ENCODE data around the gene GP1BB. TPM values are rescaled to one million over a fixed set of nuclear protein-coding genes. Genes with fewer than 3 reads are reported as not detected.
"Not testable (repeated sequence)": the region's sequence is repeated elsewhere in the genome, so short reads cannot be mapped to it uniquely, and the experiment has no call there.

The GP1BB gene
- total RNA-seq (13.7 TPM), polyA plus RNA-seq (ENCODE audit: insufficient read depth in 1 of 8, insufficient read length in 8 of 8, low replicate concordance in 1 of 8) (10 to 100 TPM in 4 of 8 donors, 1 to 10 TPM in 4; 7.9 to 25.2 (median 10.9) TPM)
- long read RNA-seq, donor 1: 0 reads
- long read RNA-seq, donor 2: 0 reads
- long read RNA-seq, donor 3, partial matches to known transcripts: 0 of 4 reads
- long read RNA-seq, donor 3, other reads (novel, unspliced or antisense): 0 of 4 reads
- long read RNA-seq, donor 4, transcript GP1BB-201 (2 exons, 1,553 nt): major isoform, 8 of 8 reads
- long read RNA-seq, donor 4, partial matches to known transcripts: 0 of 8 reads
- long read RNA-seq, donor 4, other reads (novel, unspliced or antisense): 0 of 8 reads
- long read RNA-seq, donor 5, transcript GP1BB-201 (2 exons, 1,553 nt): major isoform, 9 of 9 reads
- long read RNA-seq, donor 5, partial matches to known transcripts: 0 of 9 reads
- long read RNA-seq, donor 5, other reads (novel, unspliced or antisense): 0 of 9 reads
- long read RNA-seq, donor 6, transcript GP1BB-201 (2 exons, 1,553 nt): major isoform, 9 of 37 reads
- long read RNA-seq, donor 6, partial matches to known transcripts: 28 of 37 reads
- long read RNA-seq, donor 6, other reads (novel, unspliced or antisense): 0 of 37 reads
- long read RNA-seq, donor 7, partial matches to known transcripts: 0 of 4 reads
- long read RNA-seq, donor 7, other reads (novel, unspliced or antisense): 0 of 4 reads
- long read RNA-seq, donor 8, partial matches to known transcripts: 0 of 2 reads
- long read RNA-seq, donor 8, other reads (novel, unspliced or antisense): 0 of 2 reads
- long read RNA-seq, donor 9, partial matches to known transcripts: 0 of 1 reads
- long read RNA-seq, donor 9, other reads (novel, unspliced or antisense): 0 of 1 reads
- long read RNA-seq, donor 10, partial matches to known transcripts: 0 of 3 reads
- long read RNA-seq, donor 10, other reads (novel, unspliced or antisense): 0 of 3 reads
- long read RNA-seq, donor 11, partial matches to known transcripts: 0 of 3 reads
- long read RNA-seq, donor 11, other reads (novel, unspliced or antisense): 0 of 3 reads

DNA sequence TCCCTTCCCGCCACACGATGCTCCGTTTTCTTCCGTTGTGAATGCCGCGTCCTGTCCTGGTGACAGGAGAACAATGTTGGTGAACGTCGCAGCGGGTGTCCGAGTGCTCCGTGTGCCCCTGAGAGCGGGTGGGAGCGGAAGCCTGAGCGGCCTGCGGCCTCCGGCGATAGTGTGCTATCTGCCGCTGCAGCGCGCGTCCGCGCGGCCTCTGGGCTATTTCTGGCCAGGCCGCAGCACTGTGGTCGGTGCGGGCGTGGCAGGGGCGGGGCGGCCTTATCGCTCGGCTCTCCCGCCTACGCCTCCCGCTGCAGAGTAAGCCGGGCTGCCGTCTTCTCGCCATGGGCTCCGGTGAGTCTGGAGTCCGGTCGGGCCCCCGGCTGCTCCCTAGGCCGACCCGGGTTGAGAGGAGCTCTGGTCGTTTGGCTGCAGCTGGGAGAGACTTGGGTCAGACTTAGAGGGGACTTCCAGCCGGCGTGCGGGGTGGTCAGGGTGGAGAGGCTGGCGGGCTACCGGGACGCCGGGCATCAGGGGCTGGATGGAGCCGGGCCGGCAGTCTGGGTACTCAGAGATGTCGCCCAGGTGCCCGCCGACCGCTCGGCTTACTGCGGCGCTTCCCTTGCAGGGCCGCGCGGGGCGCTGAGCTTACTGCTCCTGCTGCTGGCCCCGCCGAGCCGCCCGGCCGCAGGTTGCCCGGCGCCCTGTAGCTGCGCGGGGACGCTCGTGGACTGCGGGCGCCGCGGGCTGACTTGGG is at the start of gene GP1BB:
Gene GP1BB (plus strand): TSS at position 308 of the 751 bp plus-strand sequence. CDS start 31 bp downstream, at position 339.
- DNase-seq: no peak
- Histone ChIP-seq H3K27ac (ENCODE audit: low read length) (no peak within 1 kb of the TSS), H3K4me1 (ENCODE audit: control insufficient read depth, insufficient read depth, low read length) (peaks cover 54% of the 10 kb centered on the region), H3K27me3 (ENCODE audit: control insufficient read depth, insufficient read depth, low read length) (peaks cover 63% of the 10 kb centered on the region), H3K36me3 (ENCODE audit: control insufficient read depth, insufficient read depth, low read length) (peaks cover 38% of the 10 kb centered on the region), H3K9me3 (replicated peaks; ENCODE audit: control insufficient read depth, low read depth, low read length) (no peaks in the 10 kb centered on the region), H3K4me3 (ENCODE audit: low read length) (no peak within 1 kb of the TSS)
- 41% methylated on average over 78 of the region's 80 CpGs for WGBS (ENCODE audit: insufficient coverage)

DNA sequence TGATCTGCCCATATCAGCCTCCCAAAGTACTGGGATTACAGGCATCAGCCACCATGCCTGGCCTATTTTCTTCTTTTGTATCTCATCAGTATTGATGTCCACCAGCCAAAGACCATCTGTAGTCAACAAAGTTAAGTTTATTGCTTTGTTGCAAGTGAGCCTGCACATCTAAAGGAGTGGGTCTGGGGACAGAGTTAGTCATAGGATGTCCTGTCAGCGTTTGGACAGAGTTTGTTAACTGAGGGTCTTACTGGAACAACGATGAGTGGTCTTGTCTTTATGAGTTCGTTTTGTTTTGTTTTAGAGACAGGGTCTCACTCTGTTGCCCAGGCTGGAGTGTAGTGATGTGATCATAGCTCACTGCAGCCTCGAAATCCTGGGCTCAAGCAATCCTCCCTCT is 49.7 kb upstream of the GP1BB start:
- Histone ChIP-seq H3K27ac (ENCODE audit: low read length) (no peak overlapping the region), H3K36me3 (ENCODE audit: control insufficient read depth, insufficient read depth, low read length) (no peaks in the 10 kb centered on the region), H3K9me3 (replicated peaks; ENCODE audit: control insufficient read depth, low read depth, low read length) (peaks cover 2% of the 10 kb centered on the region), H3K4me3 (ENCODE audit: low read length) (no peak overlapping the region), H3K27me3 (ENCODE audit: control insufficient read depth, insufficient read depth, low read length) (no peaks in the 10 kb centered on the region), H3K4me1 (ENCODE audit: control insufficient read depth, insufficient read depth, low read length) (peaks cover 29% of the 10 kb centered on the region)
- no peak for DNase-seq
- WGBS (ENCODE audit: insufficient coverage): no CpG with 5 or more reads among the region's 4 CpGs

DNA sequence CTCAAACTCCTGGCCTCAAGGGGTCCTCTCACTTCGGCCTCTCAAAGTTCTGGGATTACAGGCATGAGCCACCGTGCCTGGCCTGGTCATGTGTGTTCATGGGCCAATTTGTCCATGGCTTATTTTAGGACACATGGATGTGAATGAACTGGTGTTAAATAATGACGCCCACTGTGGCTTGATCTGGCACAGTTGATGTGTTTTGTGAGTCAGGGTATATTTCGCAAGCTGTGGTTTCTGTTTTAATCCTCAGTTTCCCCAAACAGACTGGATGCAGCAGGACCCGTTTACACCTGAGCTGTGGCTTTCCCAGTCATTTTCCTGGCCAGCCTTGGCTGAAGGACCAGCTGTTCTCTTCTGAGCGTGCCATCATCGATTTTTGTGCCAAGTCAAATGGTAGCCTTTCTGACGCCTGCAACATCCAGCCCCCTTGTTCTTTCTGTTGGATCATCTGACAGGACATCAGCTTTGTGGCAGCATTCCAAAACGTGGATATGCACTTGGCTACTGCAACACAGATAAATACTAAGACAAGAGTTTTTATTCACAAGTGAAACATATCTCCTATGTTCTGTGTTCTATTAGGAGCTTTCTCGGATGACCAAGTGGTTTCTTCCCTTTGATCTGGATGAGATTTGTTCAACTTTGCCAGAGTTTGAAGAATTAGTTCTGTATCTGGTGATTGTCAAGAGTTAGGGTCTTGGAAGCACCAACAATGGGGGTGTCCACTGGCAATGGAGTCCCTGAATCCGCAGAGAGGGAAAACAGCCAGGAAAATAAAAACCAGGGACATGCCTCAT is 49.0 kb upstream of the GP1BB start:
- no peak overlapping the region for H3K4me3 ChIP-seq (ENCODE audit: low read length)
- no peak overlapping the region for H3K27ac ChIP-seq (ENCODE audit: low read length)
- peaks cover 2% of the 10 kb centered on the region for H3K9me3 ChIP-seq (replicated peaks; ENCODE audit: control insufficient read depth, low read depth, low read length)
- peaks cover 32% of the 10 kb centered on the region for H3K4me1 ChIP-seq (ENCODE audit: control insufficient read depth, insufficient read depth, low read length)
- 67% methylated on average over 9 of the region's 11 CpGs for WGBS (ENCODE audit: insufficient coverage)
- H3K27me3 ChIP-seq (ENCODE audit: control insufficient read depth, insufficient read depth, low read length): no peaks in the 10 kb centered on the region
- DNase-seq: peak; percentile 74
- no peaks in the 10 kb centered on the region for H3K36me3 ChIP-seq (ENCODE audit: control insufficient read depth, insufficient read depth, low read length)

DNA sequence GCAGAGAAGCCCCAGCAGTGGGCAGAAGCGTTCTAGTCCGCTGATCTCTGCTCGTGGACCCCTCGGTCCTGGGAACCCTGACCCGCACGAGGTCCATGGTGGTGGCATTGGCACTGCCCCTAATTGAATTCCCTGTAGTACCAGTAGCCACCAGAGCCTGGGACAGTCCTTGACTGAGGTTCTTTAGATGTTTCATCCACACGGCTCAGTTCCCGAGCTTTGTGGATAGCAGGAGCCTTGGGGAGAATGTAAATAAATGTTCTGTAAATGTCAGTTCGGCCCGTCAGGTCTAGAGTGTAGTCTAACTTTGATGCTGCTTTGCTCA is 48.4 kb upstream of the GP1BB start:
- Histone ChIP-seq H3K36me3 (ENCODE audit: control insufficient read depth, insufficient read depth, low read length) (no peaks in the 10 kb centered on the region), H3K4me1 (ENCODE audit: control insufficient read depth, insufficient read depth, low read length) (peaks cover 32% of the 10 kb centered on the region), H3K27me3 (ENCODE audit: control insufficient read depth, insufficient read depth, low read length) (no peaks in the 10 kb centered on the region), H3K27ac (ENCODE audit: low read length) (no peak overlapping the region), H3K9me3 (replicated peaks; ENCODE audit: control insufficient read depth, low read depth, low read length) (peaks cover 2% of the 10 kb centered on the region), H3K4me3 (ENCODE audit: low read length) (no peak overlapping the region)
- no peak for DNase-seq
- 65% methylated on average over 8 of the region's 10 CpGs for WGBS (ENCODE audit: insufficient coverage)

DNA sequence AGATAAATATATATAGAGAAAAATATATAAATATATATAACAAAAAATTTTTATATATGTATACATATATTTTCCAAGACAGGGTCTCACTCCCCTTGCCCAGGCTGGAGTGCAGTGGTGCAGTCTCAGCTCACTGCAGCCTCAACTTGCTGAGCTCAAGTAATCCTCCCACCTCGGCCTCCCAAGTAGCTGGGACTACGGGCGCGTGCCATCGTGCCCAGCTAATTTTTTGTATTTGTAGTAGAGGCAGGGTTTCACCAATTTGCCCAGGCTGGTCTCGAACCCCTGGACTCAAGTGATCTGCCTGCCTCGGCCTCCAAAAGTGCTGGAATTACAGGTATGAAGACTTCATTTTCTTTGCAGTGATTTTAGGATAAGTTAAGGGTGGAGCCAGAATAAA is 47.9 kb upstream of the GP1BB start:
- no CpG with 5 or more reads among the region's 7 CpGs for WGBS (ENCODE audit: insufficient coverage)
- DNase-seq: no peak
- Histone ChIP-seq H3K27ac (ENCODE audit: low read length) (no peak overlapping the region), H3K9me3 (replicated peaks; ENCODE audit: control insufficient read depth, low read depth, low read length) (peaks cover 2% of the 10 kb centered on the region), H3K36me3 (ENCODE audit: control insufficient read depth, insufficient read depth, low read length) (no peaks in the 10 kb centered on the region), H3K4me3 (ENCODE audit: low read length) (no peak overlapping the region), H3K4me1 (ENCODE audit: control insufficient read depth, insufficient read depth, low read length) (peaks cover 32% of the 10 kb centered on the region), H3K27me3 (ENCODE audit: control insufficient read depth, insufficient read depth, low read length) (no peaks in the 10 kb centered on the region)

DNA sequence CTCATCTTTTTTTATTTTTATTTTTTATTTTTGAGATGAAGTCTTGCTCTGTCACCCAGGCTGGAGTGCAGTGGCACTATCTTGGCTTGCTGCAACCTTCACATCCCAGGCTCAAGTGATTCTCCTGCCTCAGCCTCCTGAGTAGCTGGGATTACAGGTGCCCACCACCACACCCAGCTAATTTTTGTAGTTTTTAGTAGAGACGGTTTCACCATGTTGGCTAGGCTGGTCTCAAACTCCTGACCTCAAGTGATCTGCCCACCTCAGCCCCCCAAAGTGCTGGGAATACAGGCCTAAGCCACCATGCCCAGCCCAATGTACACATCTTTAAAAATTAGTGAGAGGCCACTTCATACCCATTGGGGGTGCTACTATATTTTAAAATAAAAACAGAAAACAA is 46.9 kb upstream of the GP1BB start:
- not testable (repeated sequence) for H3K27me3 ChIP-seq (ENCODE audit: control insufficient read depth, insufficient read depth, low read length); DNase-seq; H3K4me3 ChIP-seq (ENCODE audit: low read length); H3K36me3 ChIP-seq (ENCODE audit: control insufficient read depth, insufficient read depth, low read length); H3K9me3 ChIP-seq (replicated peaks; ENCODE audit: control insufficient read depth, low read depth, low read length); H3K27ac ChIP-seq (ENCODE audit: low read length)
- H3K4me1 ChIP-seq (ENCODE audit: control insufficient read depth, insufficient read depth, low read length): peaks cover 35% of the 10 kb centered on the region
- 80% methylated on average over 1 of the region's 1 CpG for WGBS (ENCODE audit: insufficient coverage)

DNA sequence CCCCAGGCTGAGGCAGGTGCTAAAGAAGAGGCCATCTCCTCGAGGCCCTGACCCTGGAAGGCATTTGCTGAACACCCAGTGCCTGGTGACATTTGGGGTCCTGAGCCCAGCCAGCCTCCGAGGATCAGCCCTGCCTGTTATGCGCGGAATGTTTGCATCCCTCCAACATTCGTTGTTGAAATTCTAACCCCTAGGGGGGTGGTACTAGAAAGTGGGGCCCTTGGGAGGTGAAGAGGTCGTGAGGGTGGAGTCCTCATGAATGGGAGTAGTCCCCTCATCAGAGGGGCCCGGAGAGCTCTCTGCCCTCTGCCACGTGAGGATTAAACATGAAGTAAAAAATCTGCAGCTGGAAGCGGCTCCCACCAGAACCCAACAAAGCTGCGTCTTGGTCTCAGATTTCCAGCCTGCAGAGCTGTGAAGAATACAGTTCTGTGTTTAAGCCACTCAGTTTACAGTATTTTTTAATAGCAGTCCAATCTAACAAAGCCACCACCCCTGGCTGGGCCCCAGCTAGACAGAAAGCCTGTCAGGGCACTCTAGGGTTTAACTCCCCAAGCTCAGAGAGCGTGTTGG is 44.3 kb upstream of the GP1BB start:
- Histone ChIP-seq H3K27me3 (ENCODE audit: control insufficient read depth, insufficient read depth, low read length) (no peaks in the 10 kb centered on the region), H3K27ac (ENCODE audit: low read length) (peak overlapping the region; percentile 60), H3K4me3 (ENCODE audit: low read length) (no peak overlapping the region), H3K36me3 (ENCODE audit: control insufficient read depth, insufficient read depth, low read length) (no peaks in the 10 kb centered on the region), H3K4me1 (ENCODE audit: control insufficient read depth, insufficient read depth, low read length) (peaks cover 34% of the 10 kb centered on the region), H3K9me3 (replicated peaks; ENCODE audit: control insufficient read depth, low read depth, low read length) (no peaks in the 10 kb centered on the region)
- WGBS (ENCODE audit: insufficient coverage): 11% methylated on average over 6 of the region's 11 CpGs
- DNase-seq: peak; percentile 60

DNA sequence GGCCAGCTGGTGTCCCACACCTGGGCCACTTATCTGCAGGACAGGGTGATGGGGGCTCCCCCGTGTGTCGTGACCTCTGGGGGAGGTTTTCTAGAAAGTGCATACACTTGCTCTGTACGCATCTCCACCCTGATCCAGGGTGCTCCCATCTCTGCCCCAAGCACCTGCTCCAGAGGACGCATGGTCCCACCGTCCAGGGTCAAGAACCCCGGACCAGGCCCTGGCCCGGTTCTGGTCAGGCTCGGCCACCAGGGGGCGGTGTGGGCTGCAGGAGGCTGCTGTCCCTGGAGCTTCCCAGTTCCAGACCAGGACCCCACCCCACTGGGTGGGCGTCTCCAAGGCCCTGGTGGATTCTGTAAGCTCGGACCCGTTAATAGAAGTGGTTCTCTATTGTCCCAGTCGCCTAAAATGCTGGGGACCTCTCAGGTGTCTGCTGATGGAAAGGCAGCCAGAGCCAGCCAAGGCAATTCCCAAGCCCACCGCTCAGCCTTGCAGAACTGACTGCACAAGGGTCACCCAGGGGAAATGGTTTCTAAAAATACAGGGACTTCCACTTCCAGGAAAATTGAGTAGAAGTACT is 43.7 kb upstream of the GP1BB start:
- Histone ChIP-seq H3K36me3 (ENCODE audit: control insufficient read depth, insufficient read depth, low read length) (no peaks in the 10 kb centered on the region), H3K27me3 (ENCODE audit: control insufficient read depth, insufficient read depth, low read length) (no peaks in the 10 kb centered on the region), H3K4me1 (ENCODE audit: control insufficient read depth, insufficient read depth, low read length) (peaks cover 30% of the 10 kb centered on the region), H3K27ac (ENCODE audit: low read length) (peak overlapping the region; percentile 73), H3K9me3 (replicated peaks; ENCODE audit: control insufficient read depth, low read depth, low read length) (no peaks in the 10 kb centered on the region), H3K4me3 (ENCODE audit: low read length) (no peak overlapping the region)
- peak; percentile 78 for DNase-seq
- 25% methylated on average over 6 of the region's 14 CpGs for WGBS (ENCODE audit: insufficient coverage)

All from muscle of leg (tissue), 16 donors.